ENCODE results near the gene FXYD5. TPM values are rescaled to one million over a fixed set of nuclear protein-coding genes. Genes with fewer than 3 reads are reported as not detected.

Gene FXYD5
- total and polyA plus RNA-seq, 4 donors = 9.3 to 52.5 (median 21.8) TPM

DNA sequence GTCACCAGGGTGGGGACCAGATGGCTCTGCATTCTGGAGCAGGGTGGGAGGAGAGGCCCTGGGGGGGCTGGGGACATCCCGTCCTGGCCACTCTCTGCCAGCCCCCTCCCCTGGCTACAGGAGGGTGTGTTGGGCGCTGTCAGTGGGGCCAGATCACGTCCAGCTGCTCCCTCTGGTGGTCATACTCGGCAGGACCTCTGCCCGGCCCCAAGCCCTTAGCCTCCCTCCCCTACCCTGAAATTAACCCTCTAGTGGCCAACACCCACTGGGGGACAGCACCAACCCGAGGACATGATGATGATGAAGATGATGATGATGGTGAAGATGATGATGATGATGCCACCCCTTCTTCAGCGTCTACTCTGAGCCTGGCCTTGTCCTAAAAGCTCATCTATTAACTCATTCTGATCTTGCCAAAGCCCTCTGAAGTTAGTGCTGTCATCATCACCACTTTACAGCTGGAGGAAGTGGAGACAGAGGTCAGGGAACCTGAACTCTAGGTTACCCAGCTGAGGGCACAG lies 19.1 kb upstream of the FXYD5 start:
- H3K9me3 ChIP-seq (ENCODE audit: control insufficient read depth, insufficient read depth, low read length) = no peaks in the 10 kb centered on the region
- peaks cover 2% of the 10 kb centered on the region for H3K27me3 ChIP-seq (ENCODE audit: control insufficient read depth, insufficient read depth, low read length)
- WGBS (ENCODE audit: insufficient coverage) = 0% methylated on average over 3 of the region's 7 CpGs
- DNase-seq (ENCODE audit: low read depth in 4 of 6, low spot score in 6 of 6) = peak in 2 of 6 donors; percentile 91 to 93
- peaks cover 16% of the 10 kb centered on the region for H3K36me3 ChIP-seq (ENCODE audit: control insufficient read depth, insufficient read depth, low read length)
- H3K4me3 ChIP-seq (ENCODE audit: low read depth, low read length) = peak overlapping the region; percentile 35
- H3K4me1 ChIP-seq (ENCODE audit: control insufficient read depth, insufficient read depth, low read length) = peaks cover 57% of the 10 kb centered on the region
- peak overlapping the region; percentile 80 for H3K27ac ChIP-seq (ENCODE audit: low read depth, low read length)

DNA sequence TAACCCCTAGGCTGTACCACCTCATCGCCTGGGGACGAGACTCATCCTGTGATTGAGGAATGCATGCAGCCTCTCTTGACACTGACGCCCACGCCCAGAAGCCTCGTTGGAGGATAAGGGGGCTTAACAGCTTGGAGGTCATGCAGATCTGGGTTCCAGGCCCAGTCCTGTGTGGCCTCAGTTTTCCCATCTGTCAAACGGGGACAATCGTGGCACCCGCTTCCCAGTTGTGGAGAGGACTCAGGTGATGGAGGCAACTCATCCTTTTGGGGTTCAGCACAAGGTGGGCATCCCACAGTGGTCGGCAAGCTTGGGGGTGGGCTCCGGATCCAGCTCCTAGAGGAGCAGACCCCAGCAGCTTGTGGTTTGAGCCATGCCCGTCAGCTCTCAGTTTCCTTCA lies 18.3 kb upstream of the FXYD5 start:
- peak overlapping the region; percentile 80 for H3K27ac ChIP-seq (ENCODE audit: low read depth, low read length)

DNA sequence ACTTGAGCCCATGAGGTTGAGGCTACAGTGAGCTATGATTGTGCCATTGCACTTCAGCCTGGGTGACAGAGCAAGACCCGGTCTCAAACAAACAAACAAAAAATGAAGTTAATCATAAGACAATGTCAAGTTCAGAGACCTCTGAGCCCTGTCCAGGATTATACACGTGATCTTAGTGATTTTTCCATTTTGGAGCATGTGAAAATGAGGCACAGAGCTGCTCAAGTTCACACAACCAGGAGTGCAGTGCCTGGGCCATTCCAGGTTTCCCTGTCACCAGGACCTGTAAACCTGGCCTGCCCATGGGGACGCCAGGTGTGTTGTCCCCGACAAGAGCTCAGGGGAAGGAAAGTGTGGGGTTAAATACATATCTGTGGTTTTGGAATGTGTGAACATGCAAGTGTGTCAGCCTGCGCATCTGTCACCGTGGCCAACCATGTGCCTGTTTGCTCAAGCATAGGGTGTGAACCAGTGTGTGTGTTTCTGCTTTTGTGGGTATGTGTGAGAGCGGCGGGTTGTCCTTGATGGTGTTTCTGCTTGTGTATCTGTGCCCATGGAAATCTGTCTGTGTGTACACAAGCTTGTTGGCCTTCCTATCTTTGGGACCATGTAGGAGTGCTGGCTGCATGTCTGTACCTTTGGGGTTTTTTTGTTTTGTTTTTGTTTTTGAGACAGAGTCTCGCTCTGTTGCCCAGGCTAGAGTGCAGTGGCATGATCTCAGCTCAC lies 17.4 kb upstream of the FXYD5 start:
- H3K4me1 ChIP-seq (ENCODE audit: control insufficient read depth, insufficient read depth, low read length) = peaks cover 71% of the 10 kb centered on the region
- H3K4me3 ChIP-seq (ENCODE audit: low read depth, low read length) = no peak overlapping the region
- H3K9me3 ChIP-seq (ENCODE audit: control insufficient read depth, insufficient read depth, low read length) = no peaks in the 10 kb centered on the region
- peaks cover 3% of the 10 kb centered on the region for H3K36me3 ChIP-seq (ENCODE audit: control insufficient read depth, insufficient read depth, low read length)
- peaks cover 6% of the 10 kb centered on the region for H3K27me3 ChIP-seq (ENCODE audit: control insufficient read depth, insufficient read depth, low read length)
- no peak for DNase-seq (ENCODE audit: low read depth in 4 of 6, low spot score in 6 of 6)
- H3K27ac ChIP-seq (ENCODE audit: low read depth, low read length) = no peak overlapping the region
- WGBS (ENCODE audit: insufficient coverage) = 87% methylated on average over 8 of the region's 9 CpGs

More for the DNA sequence above, 18.3 kb upstream of the FXYD5 start:
- Histone ChIP-seq H3K4me1 (ENCODE audit: control insufficient read depth, insufficient read depth, low read length) (peaks cover 62% of the 10 kb centered on the region), H3K27me3 (ENCODE audit: control insufficient read depth, insufficient read depth, low read length) (peaks cover 3% of the 10 kb centered on the region), H3K4me3 (ENCODE audit: low read depth, low read length) (no peak overlapping the region), H3K9me3 (ENCODE audit: control insufficient read depth, insufficient read depth, low read length) (no peaks in the 10 kb centered on the region), H3K36me3 (ENCODE audit: control insufficient read depth, insufficient read depth, low read length) (peaks cover 10% of the 10 kb centered on the region)
- DNase-seq (ENCODE audit: low read depth in 4 of 6, low spot score in 6 of 6) = no peak
- WGBS (ENCODE audit: insufficient coverage) = 90% methylated on average over 7 of the region's 11 CpGs

DNA sequence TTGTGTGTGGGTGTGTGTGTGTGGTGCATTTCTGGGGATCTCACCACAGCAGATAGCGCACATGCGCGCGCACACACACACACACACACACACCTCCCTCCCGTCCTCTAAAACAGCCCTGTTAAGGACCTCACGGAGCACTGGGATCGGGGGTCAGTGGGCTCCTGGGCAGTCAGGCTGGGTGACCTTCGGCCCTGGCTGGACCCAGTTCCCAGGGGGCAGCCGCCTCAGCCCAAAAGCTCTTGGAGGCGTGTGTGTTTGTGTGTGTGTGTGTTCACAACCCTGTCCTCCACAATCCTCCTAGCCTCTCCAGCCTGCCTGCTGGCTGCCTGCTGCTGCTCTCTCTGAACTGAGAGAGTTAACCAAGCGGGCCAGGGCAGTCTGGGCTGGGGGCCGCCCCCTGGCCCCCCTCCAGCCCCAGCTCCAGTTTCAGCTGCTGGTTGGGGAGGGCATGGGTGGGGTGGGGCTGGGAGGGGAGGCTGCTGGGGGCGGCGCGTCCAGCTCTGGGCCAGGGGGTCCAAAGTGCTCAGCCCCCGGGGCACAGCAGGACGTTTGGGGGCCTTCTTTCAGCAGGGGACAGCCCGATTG lies 16.1 kb upstream of the FXYD5 start, which contains the start of gene FXYD1:
Gene FXYD1, plus strand, starts transcription at position 520 of the 588 bp plus-strand sequence. CDS start 1,256 bp downstream, outside the sequence.
- 15% methylated on average over 6 of the region's 18 CpGs for WGBS (ENCODE audit: insufficient coverage)

DNA sequence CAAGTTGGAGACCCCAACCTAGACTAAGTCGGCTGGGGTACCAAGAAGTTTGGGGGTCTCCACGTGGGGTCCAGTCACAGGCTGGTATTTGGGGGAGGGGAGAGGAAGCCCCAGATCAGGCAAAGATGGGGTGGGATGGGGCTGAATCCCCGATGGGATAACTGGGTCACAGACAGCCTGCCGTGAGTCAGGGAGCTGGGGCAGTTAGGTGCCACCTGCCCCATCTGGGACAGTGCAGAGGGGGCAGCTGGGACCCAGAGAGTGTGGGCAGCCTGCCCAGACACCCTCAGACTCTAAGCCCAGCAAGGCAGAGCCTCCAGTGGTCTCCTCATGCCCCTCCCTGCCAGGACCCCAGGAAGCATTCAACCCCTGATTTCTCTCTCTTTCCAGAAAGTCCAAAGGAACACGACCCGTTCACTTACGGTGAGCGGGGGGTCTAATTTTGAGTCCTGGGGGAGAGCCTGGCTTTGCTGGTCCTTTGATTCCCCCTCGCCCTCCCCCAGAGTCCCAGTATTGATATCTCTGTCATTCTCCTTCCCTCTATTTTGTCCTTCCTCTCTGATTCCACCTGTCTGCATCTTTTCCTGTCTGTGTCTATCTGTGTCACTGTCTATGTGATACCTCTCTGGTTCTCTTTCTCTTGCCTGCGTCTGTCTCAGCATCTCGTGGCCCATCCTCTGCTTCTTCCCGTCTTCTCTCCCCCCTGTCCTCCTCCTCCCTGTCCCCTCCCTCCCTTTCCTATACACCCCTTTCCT lies 14.2 kb upstream of the FXYD5 start:
- WGBS (ENCODE audit: insufficient coverage) = 52% methylated on average over 12 of the region's 12 CpGs
- peaks cover 3% of the 10 kb centered on the region for H3K36me3 ChIP-seq (ENCODE audit: control insufficient read depth, insufficient read depth, low read length)
- no peaks in the 10 kb centered on the region for H3K9me3 ChIP-seq (ENCODE audit: control insufficient read depth, insufficient read depth, low read length)
- no peak for DNase-seq (ENCODE audit: low read depth in 4 of 6, low spot score in 6 of 6)
- H3K4me3 ChIP-seq (ENCODE audit: low read depth, low read length) = peak overlapping the region; percentile 45
- peak overlapping the region; percentile 94 for H3K27ac ChIP-seq (ENCODE audit: low read depth, low read length)
- peaks cover 83% of the 10 kb centered on the region for H3K4me1 ChIP-seq (ENCODE audit: control insufficient read depth, insufficient read depth, low read length)
- H3K27me3 ChIP-seq (ENCODE audit: control insufficient read depth, insufficient read depth, low read length) = peaks cover 18% of the 10 kb centered on the region

More for the DNA sequence above, 16.1 kb upstream of the FXYD5 start, which contains the start of gene FXYD1:
- DNase-seq (ENCODE audit: low read depth in 4 of 6, low spot score in 6 of 6) = peak in 1 of 6 donors; percentile 77
- Histone ChIP-seq H3K27ac (ENCODE audit: low read depth, low read length) (peak within 1 kb of the TSS; percentile 94), H3K4me3 (ENCODE audit: low read depth, low read length) (peak within 1 kb of the TSS; percentile 45), H3K9me3 (ENCODE audit: control insufficient read depth, insufficient read depth, low read length) (no peaks in the 10 kb centered on the region), H3K36me3 (ENCODE audit: control insufficient read depth, insufficient read depth, low read length) (peaks cover 3% of the 10 kb centered on the region), H3K4me1 (ENCODE audit: control insufficient read depth, insufficient read depth, low read length) (peaks cover 82% of the 10 kb centered on the region), H3K27me3 (ENCODE audit: control insufficient read depth, insufficient read depth, low read length) (peaks cover 14% of the 10 kb centered on the region)

DNA sequence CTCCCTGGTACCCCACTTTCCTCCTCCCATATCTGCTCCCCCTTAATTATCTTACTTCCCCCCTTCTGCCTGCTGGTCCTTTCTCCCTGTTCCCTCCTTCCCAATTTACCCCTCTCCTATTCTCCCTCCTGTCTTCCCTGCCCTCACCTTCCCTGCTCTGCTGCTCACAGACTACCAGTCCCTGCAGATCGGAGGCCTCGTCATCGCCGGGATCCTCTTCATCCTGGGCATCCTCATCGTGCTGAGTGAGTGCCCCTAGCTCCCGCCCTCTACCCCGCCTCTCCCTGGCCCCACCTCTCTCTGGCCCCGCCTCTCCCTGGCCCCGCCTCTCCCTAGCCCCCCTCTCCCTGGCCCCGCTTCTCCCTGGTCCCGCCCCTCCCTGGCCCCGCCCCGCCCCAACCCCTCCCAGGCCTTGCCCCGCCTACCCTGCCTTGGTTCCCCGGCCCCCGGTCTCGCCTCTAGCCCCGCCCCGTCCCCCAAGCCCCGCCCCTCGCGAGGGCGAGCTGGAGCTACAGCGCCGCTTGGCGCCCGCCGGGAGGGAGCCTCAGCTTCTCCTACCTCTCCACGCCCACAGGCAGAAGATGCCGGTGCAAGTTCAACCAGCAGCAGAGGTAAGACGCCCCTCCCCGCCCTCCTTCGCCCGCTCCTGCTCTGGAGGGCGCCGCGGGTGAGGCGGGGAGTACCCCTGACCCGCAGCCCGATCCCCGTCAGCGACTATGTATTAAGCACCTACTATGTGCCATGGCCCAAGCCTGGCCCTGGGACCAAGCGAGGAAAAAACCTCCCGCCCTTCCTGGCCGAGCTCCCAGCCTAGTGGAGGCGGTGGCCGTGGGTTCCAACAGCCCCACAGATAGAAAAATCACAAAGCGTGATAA lies 13.3 kb upstream of the FXYD5 start:
- peaks cover 75% of the 10 kb centered on the region for H3K4me1 ChIP-seq (ENCODE audit: control insufficient read depth, insufficient read depth, low read length)
- H3K27me3 ChIP-seq (ENCODE audit: control insufficient read depth, insufficient read depth, low read length) = peaks cover 18% of the 10 kb centered on the region
- no peaks in the 10 kb centered on the region for H3K9me3 ChIP-seq (ENCODE audit: control insufficient read depth, insufficient read depth, low read length)
- H3K36me3 ChIP-seq (ENCODE audit: control insufficient read depth, insufficient read depth, low read length) = peaks cover 3% of the 10 kb centered on the region
- 4% methylated on average over 32 of the region's 48 CpGs for WGBS (ENCODE audit: insufficient coverage)
- DNase-seq (ENCODE audit: low read depth in 4 of 6, low spot score in 6 of 6) = peak in 4 of 6 donors; percentile 63 to 96 (median 78)
- peak overlapping the region; percentile 94 for H3K27ac ChIP-seq (ENCODE audit: low read depth, low read length)
- H3K4me3 ChIP-seq (ENCODE audit: low read depth, low read length) = peak overlapping the region; percentile 45

DNA sequence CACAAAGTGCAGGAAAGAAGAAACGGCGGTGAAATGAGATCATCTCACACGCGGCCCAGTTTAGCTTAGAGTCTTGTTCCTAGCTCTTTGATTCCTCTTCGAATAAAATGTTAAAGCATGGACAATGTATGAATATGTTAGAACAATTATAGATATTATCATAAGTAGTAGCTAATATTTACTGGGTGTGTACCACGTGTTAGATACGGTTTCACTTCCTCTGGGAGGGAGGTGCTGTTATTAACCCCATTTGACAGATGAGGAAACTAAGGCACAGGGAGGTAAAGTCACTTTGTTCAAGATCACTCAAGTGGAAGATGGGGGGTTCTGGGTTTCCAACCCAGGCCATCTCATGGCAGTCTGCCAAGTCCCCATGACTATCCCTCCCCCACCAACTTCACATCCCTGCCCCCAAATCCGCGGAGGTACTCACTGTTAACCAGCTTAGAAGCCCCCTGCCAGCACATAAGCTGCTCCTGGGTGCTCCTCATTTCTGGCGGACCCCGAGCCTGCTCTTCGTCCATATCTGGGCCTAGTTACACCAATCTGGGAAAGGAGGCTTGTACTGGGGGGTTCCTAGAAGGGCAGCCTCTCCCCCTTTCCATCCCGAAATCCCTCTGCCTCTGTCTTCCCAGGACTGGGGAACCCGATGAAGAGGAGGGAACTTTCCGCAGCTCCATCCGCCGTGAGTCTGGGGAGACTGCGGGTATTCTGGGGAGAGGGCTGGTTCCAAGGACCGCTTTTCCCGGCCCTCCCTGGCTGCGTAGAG lies 12.5 kb upstream of the FXYD5 start:
- Histone ChIP-seq H3K9me3 (ENCODE audit: control insufficient read depth, insufficient read depth, low read length) (no peaks in the 10 kb centered on the region), H3K36me3 (ENCODE audit: control insufficient read depth, insufficient read depth, low read length) (peaks cover 3% of the 10 kb centered on the region), H3K27ac (ENCODE audit: low read depth, low read length) (peak overlapping the region; percentile 60), H3K27me3 (ENCODE audit: control insufficient read depth, insufficient read depth, low read length) (peaks cover 18% of the 10 kb centered on the region), H3K4me1 (ENCODE audit: control insufficient read depth, insufficient read depth, low read length) (peaks cover 69% of the 10 kb centered on the region), H3K4me3 (ENCODE audit: low read depth, low read length) (peak overlapping the region; percentile 35)
- DNase-seq (ENCODE audit: low read depth in 4 of 6, low spot score in 6 of 6) = peak in 2 of 6 donors; percentile 52 to 62
- 8% methylated on average over 10 of the region's 21 CpGs for whole genome bisulfite sequencing (ENCODE audit: insufficient coverage)

DNA sequence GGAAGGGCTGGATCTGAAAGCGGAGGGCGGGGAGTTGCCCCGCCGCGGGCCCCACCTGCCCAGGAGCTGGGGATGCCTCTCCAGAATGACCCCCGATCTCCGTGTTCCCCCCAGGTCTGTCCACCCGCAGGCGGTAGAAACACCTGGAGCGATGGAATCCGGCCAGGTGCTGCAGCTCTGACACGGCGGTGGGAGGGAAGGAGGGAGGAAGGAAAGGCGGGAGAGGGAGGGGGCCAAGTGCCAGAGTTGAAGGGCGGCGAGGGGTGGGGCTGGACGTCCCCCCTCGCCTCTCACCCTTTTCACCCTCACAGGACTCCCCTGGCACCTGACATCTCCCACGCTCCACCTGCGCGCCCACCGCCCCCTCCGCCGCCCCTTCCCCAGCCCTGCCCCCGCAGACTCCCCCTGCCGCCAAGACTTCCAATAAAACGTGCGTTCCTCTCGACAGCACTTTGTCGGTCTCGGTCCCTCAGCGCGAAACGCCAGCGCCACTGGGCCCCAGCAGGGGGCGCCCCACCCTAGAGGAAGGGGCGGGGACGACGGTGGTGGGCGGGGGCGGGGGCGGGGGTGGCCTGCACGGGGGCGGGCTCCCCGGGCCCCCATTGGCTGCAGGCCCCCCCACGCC lies 11.8 kb upstream of the FXYD5 start:
- H3K9me3 ChIP-seq (ENCODE audit: control insufficient read depth, insufficient read depth, low read length) = no peaks in the 10 kb centered on the region
- peaks cover 18% of the 10 kb centered on the region for H3K27me3 ChIP-seq (ENCODE audit: control insufficient read depth, insufficient read depth, low read length)
- peak in 2 of 6 donors; percentile 85 to 93 for DNase-seq (ENCODE audit: low read depth in 4 of 6, low spot score in 6 of 6)
- H3K4me1 ChIP-seq (ENCODE audit: control insufficient read depth, insufficient read depth, low read length) = peaks cover 65% of the 10 kb centered on the region
- peak overlapping the region; percentile 47 for H3K4me3 ChIP-seq (ENCODE audit: low read depth, low read length)
- H3K36me3 ChIP-seq (ENCODE audit: control insufficient read depth, insufficient read depth, low read length) = peaks cover 3% of the 10 kb centered on the region
- H3K27ac ChIP-seq (ENCODE audit: low read depth, low read length) = peak overlapping the region; percentile 60
- 2% methylated on average over 10 of the region's 46 CpGs for WGBS (ENCODE audit: insufficient coverage)

Data from spinal cord (tissue), 10 donors.